HCT116 (cell line): Measurements from ENCODE around the gene CDCA4. TPM values are rescaled to one million over a fixed set of nuclear protein-coding genes. Genes with fewer than 3 reads are reported as not detected.

ENCODE experiments used
- ATAC-seq: fragments of 200-7000 bp; cut with Tn5 transposase; 2 replicates; pipeline ENCODE4 v1.9.1; 2020; ENCODE audit warnings: mild to moderate bottlenecking, moderate library complexity
- BruUV-seq: library from RNA; stranded (reverse); fragments of 400-500 nt; replicated peaks from 2 replicates; lab custom pipeline; 2021; lab: Mats Ljungman, UMichigan
- CTCF ChIA-PET: fragments of 300-600 bp; sonication (Branson Sonifier 250); formaldehyde crosslinking; loops from one replicate; lab custom pipeline; 2021; ENCODE audit warnings: antibody characterized with exemption; lab: Charles Lee
- POLR2A ChIA-PET: fragments of 300-600, 350-600 bp; sonication (Branson Sonifier 250); formaldehyde crosslinking; loops from one replicate; lab custom pipeline; 2021; ENCODE audit warnings: antibody characterized with exemption; lab: Charles Lee
- RAD21 ChIA-PET, 2 experiments: fragments of 300-600 bp; sonication (Branson Sonifier 250); formaldehyde crosslinking; loops; one replicate each; lab custom pipeline; 2023; ENCODE audit warnings: low total read pairs in 2 of 2; ENCODE audit not compliant: uncharacterized antibody in 2 of 2, unreplicated experiment in 2 of 2, low non-redundant PET in 1 of 2; lab: Charles Lee
- DNase-seq: peaks from one replicate; pipeline ENCODE4 v3.0.0-alpha.2; 2010; ENCODE audit warnings: low read depth, low spot score
- H2AFZ ChIP-seq: fragments of 200-600 bp; shearing (Covaris generic), sonication (generic); 2 replicates; pipeline ENCODE4 v1.6.1; 2017; ENCODE audit warnings: low read depth, mixed run types, mixed read lengths, antibody characterized with exemption, low read length; ENCODE audit not compliant: poor library complexity, severe bottlenecking
- H3K27ac ChIP-seq: 2 replicates; pipeline ENCODE4 v1.5.1; 2012; ENCODE audit warnings: low read depth, low read length
- H3K27me3 ChIP-seq: fragments of 200-600 bp; sonication (generic); 2 replicates; pipeline ENCODE4 v1.6.1; 2016; ENCODE audit warnings: mixed run types, low read length, mixed read lengths; ENCODE audit not compliant: insufficient read depth
- H3K36me3 ChIP-seq, 2 experiments: fragments of 200-500 bp in 1 of 2; fragments of 200-600 bp in 1 of 2; sonication (Bioruptor generic) in 1 of 2; sonication (generic) in 1 of 2; 2 replicates each; pipeline versions ENCODE4 v1.5.1 to v1.6.1; 2014 to 2016; ENCODE audit warnings: low read length in 2 of 2, inconsistent platforms in 1 of 2, mixed read lengths in 1 of 2, mixed run types in 1 of 2; ENCODE audit not compliant: insufficient read depth in 2 of 2, control insufficient read depth in 1 of 2
- H3K4me1 ChIP-seq, 2 experiments: fragments of 200-600 bp in 1 of 2; sonication (generic) in 1 of 2; 2 replicates each; pipeline versions ENCODE4 v1.5.1 to v1.6.1; 2012 to 2017; ENCODE audit warnings: low read length in 2 of 2, inconsistent platforms in 1 of 2, mild to moderate bottlenecking in 1 of 2, mixed read lengths in 1 of 2, mixed run types in 1 of 2, moderate library complexity in 1 of 2; ENCODE audit not compliant: insufficient read depth in 2 of 2, control insufficient read depth in 1 of 2
- H3K4me2 ChIP-seq: fragments of 200-600 bp; sonication (generic); 2 replicates; pipeline ENCODE4 v1.6.1; 2017; ENCODE audit warnings: mixed run types, low read length, mixed read lengths
- H3K4me3 ChIP-seq, 2 experiments: fragments of 200-600 bp in 1 of 2; sonication (generic) in 1 of 2; replicated peaks in 1 of 2; 2 replicates each; pipeline ENCODE4 v1.5.1; 2011 to 2016; ENCODE audit warnings: low read length in 2 of 2, control low read depth in 1 of 2, low read depth in 1 of 2, mild to moderate bottlenecking in 1 of 2, mixed read lengths in 1 of 2, mixed run types in 1 of 2
- H3K79me2 ChIP-seq: fragments of 200-600 bp; sonication (generic); 2 replicates; pipeline ENCODE4 v1.6.1; 2017; ENCODE audit warnings: mild to moderate bottlenecking, mixed run types, low read length, moderate library complexity, mixed read lengths; ENCODE audit not compliant: insufficient read depth
- H3K9ac ChIP-seq: fragments of 200-600 bp; sonication (generic); 2 replicates; pipeline ENCODE4 v1.6.1; 2016; ENCODE audit warnings: low read length, mixed read lengths
- H3K9me2 ChIP-seq: fragments of 200-600 bp; sonication (generic), shearing (Covaris generic); 2 replicates; pipeline ENCODE4 v1.6.1; 2017; ENCODE audit warnings: mixed run types, mild to moderate bottlenecking, moderate library complexity; ENCODE audit not compliant: insufficient read depth
- H3K9me3 ChIP-seq, 2 experiments: fragments of 200-500 bp in 1 of 2; fragments of 200-600 bp in 1 of 2; sonication (Bioruptor generic) in 1 of 2; sonication (generic) in 1 of 2; 2 replicates each; pipeline ENCODE4 v1.6.1; 2014 to 2017; ENCODE audit warnings: low read length in 2 of 2, mixed read lengths in 2 of 2, inconsistent platforms in 1 of 2, low read depth in 1 of 2, mild to moderate bottlenecking in 1 of 2, mixed run types in 1 of 2, moderate library complexity in 1 of 2; ENCODE audit not compliant: control insufficient read depth in 1 of 2, insufficient read depth in 1 of 2
- H4K20me1 ChIP-seq: fragments of 200-600 bp; sonication (generic), shearing (Covaris generic); 2 replicates; pipeline ENCODE4 v1.6.1; 2017; ENCODE audit warnings: mixed run types, mild to moderate bottlenecking, moderate library complexity; ENCODE audit not compliant: insufficient read depth
- ATF3 ChIP-seq: IDR thresholded peaks from 2 replicates; pipeline ENCODE4 v1.6.1; 2012
- CBX3 ChIP-seq: IDR thresholded peaks from 2 replicates; pipeline ENCODE4 v1.6.1; 2012; ENCODE audit warnings: low read depth
- CTCF ChIP-seq, 3 experiments: fragments of 200-600 bp in 1 of 3; sonication (generic) in 1 of 3; IDR thresholded peaks in 2 of 3; conservative IDR thresholded peaks in 1 of 3; 2 replicates each; pipeline ENCODE4 v1.5.1; 2012 to 2017; ENCODE audit warnings: low read depth in 2 of 3, low read length in 2 of 3, antibody characterized with exemption in 1 of 3, borderline replicate concordance in 1 of 3, control low read depth in 1 of 3, mild to moderate bottlenecking in 1 of 3, mixed read lengths in 1 of 3, mixed run types in 1 of 3, moderate library complexity in 1 of 3; ENCODE audit not compliant: insufficient read depth in 1 of 3
- EGR1 ChIP-seq: IDR thresholded peaks from 2 replicates; pipeline ENCODE4 v1.6.1; 2012; ENCODE audit warnings: low read depth
- ELF1 ChIP-seq: IDR thresholded peaks from 2 replicates; pipeline ENCODE4 v1.6.1; 2012; ENCODE audit warnings: low read depth, borderline replicate concordance
- EZH2 ChIP-seq: fragments of 200-600 bp; sonication (generic); IDR thresholded peaks from 2 replicates; pipeline ENCODE4 v1.6.1; 2017; ENCODE audit warnings: antibody characterized with exemption, mixed run types
- EZH2phosphoT487 ChIP-seq: fragments of 200-600 bp; IDR thresholded peaks from 2 replicates; pipeline ENCODE4 v1.6.1; 2018; ENCODE audit warnings: antibody characterized with exemption, borderline replicate concordance
- FOSL1 ChIP-seq: IDR thresholded peaks from 2 replicates; pipeline ENCODE4 v1.6.1; 2012; ENCODE audit warnings: low read depth
- JUND ChIP-seq: IDR thresholded peaks from 2 replicates; pipeline ENCODE4 v1.6.1; 2012
- MAX ChIP-seq: IDR thresholded peaks from 2 replicates; pipeline ENCODE4 v1.6.1; 2012
- POLR2A ChIP-seq: IDR thresholded peaks from 2 replicates; pipeline ENCODE4 v1.7.0; 2011; ENCODE audit warnings: borderline replicate concordance; ENCODE audit not compliant: insufficient read depth, insufficient read length; ENCODE audit errors: extremely low read depth
- POLR2AphosphoS5 ChIP-seq: IDR thresholded peaks from 2 replicates; pipeline ENCODE4 v1.6.1; 2011; ENCODE audit warnings: mild to moderate bottlenecking, low read depth, low read length, moderate library complexity
- REST ChIP-seq: IDR thresholded peaks from 2 replicates; pipeline ENCODE4 v1.6.1; 2012; ENCODE audit warnings: low read depth
- SIN3A ChIP-seq: IDR thresholded peaks from 2 replicates; pipeline ENCODE4 v1.6.1; 2012; ENCODE audit warnings: low read depth
- SP1 ChIP-seq: IDR thresholded peaks from 2 replicates; pipeline ENCODE4 v1.6.1; 2012; ENCODE audit warnings: low read depth
- SRF ChIP-seq: IDR thresholded peaks from 2 replicates; pipeline ENCODE4 v1.6.1; 2012; ENCODE audit warnings: low read depth
- TCF7L2 ChIP-seq: IDR thresholded peaks from 2 replicates; pipeline ENCODE4 v1.7.0; 2011; ENCODE audit warnings: borderline replicate concordance, inconsistent platforms; ENCODE audit not compliant: insufficient read depth, insufficient read length; ENCODE audit errors: extremely low read depth
- ZFX ChIP-seq: fragments of 450-650 bp; IDR thresholded peaks from 2 replicates; pipeline ENCODE4 v1.6.1; 2017
- intact Hi-C: fragments of 100-400 bp; cut with micrococcal nuclease; formaldehyde crosslinking; loops from 2 replicates; pipeline ENCODE4 v1.10.0; 2022
- total RNA-seq: library from RNA; stranded (reverse); gene quantifications from one replicate; pipeline ENCODE4 v1.2.1, GENCODE V29; 2021; ENCODE audit not compliant: unreplicated experiment

Gene CDCA4
- total RNA-seq, 1 experiment from 2014 or later, result 62.4 TPM

- Histone ChIP-seq H3K4me2 (no peak overlapping the region), H3K79me2 (peaks cover 3% of the 10 kb centered on the region; the same call in 1 of the 2 replicates), H3K4me1 (peaks cover 2 to 3% of the 10 kb centered on the region in 2 experiments), H3K9me3 (no peaks in the 10 kb centered on the region), H4K20me1 (no peaks in the 10 kb centered on the region), H3K9ac (no peak overlapping the region), H3K27me3 (no peaks in the 10 kb centered on the region), H2AFZ (no peak overlapping the region), H3K27ac (peak overlapping the region; percentile 32; the same call in 1 of the 2 replicates), H3K4me3 (no peak overlapping the region), H3K9me2 (no peaks in the 10 kb centered on the region), H3K36me3 (peaks cover 10 to 15% of the 10 kb centered on the region in 2 experiments; a peak in 3 of 4 replicates)
- no TSS peak for BruUV-seq
- ATAC-seq (no peak), DNase-seq (no peak)
- intact Hi-C loops, result no loop called here
- ChIA-PET POLR2A (no interaction called here), CTCF (no interaction called here), RAD21 (no interaction called here)
- TF ChIP-seq MAX (no peak), POLR2A (no peak), POLR2AphosphoS5 (no peak), CBX3 (no peak), EGR1 (no peak), TCF7L2 (no peak), SP1 (no peak), SIN3A (no peak), EZH2phosphoT487 (no peak), REST (no peak), EZH2 (no peak), FOSL1 (no peak), JUND (no peak), CTCF (IDR thresholded peaks at IDR 0.05 in 2 of 3, conservative IDR thresholded peaks at IDR 0.05 in 1 of 3; ENCODE audit: borderline replicate concordance in 1 of 3, insufficient read depth in 1 of 3, low read depth in 2 of 3, low read length in 2 of 3) (no peak), ELF1 (no peak), ZFX (no peak), SRF (no peak), ATF3 (no peak)
Observed at GRCh38 chr14:104991896-104992230, 29.0 kb downstream of the CDCA4 start.
